Thoracic aorta (tissue), 2 donors: ENCODE results near the gene PSG11. TPM values are rescaled to one million over a fixed set of nuclear protein-coding genes. Genes with fewer than 3 reads are reported as not detected.

Experiments used
- ATAC-seq: fragments of 150-250 bp; one replicate; pipeline ENCODE4 v1.8.0; 2017; ENCODE audit warnings: low read depth; ENCODE audit not compliant: insufficient number of reproducible peaks, low FRiP score
- DNase-seq: peaks from one replicate; pipeline ENCODE4 v3.0.0-alpha.2; 2020; ENCODE audit warnings: low spot score
- H3K27ac ChIP-seq, 2 donors: fragments of 200-600 bp; sonication (generic); 1 replicate in 1 of 2; 2 replicates in 1 of 2; pipeline ENCODE4 v1.5.1; 2016; ENCODE audit warnings: mild to moderate bottlenecking in 2 of 2, moderate library complexity in 2 of 2
- H3K27me3 ChIP-seq: fragments of 200-600 bp; sonication (generic); replicated peaks from 2 replicates; pipeline ENCODE4 v1.6.0; 2016; ENCODE audit warnings: mild to moderate bottlenecking; ENCODE audit not compliant: insufficient read depth
- H3K36me3 ChIP-seq: fragments of 200-600 bp; sonication (generic); one replicate; pipeline ENCODE4 v1.5.1; 2016
- H3K4me1 ChIP-seq, 2 donors: fragments of 200-600 bp; sonication (generic); 1 replicate in 1 of 2; 2 replicates in 1 of 2; pipeline versions ENCODE4 v1.5.1 to v1.6.0; 2016; ENCODE audit warnings: low read depth in 2 of 2, mild to moderate bottlenecking in 1 of 2; ENCODE audit not compliant: control insufficient read depth in 1 of 2
- H3K4me3 ChIP-seq: fragments of 200-600 bp; sonication (generic); 2 replicates; pipeline ENCODE4 v1.5.1; 2016; ENCODE audit warnings: mild to moderate bottlenecking
- H3K9me3 ChIP-seq: fragments of 200-600 bp; sonication (generic); 2 replicates; pipeline ENCODE4 v1.5.1; 2016
- CTCF ChIP-seq: fragments of 200-600 bp; sonication (generic); IDR thresholded peaks from one replicate; pipeline ENCODE4 v1.5.1; 2019; ENCODE audit warnings: antibody characterized with exemption
- total RNA-seq, 2 donors: library from RNA; depleted of rRNA; stranded (reverse); fragments of >200 nt; gene quantifications; one replicate each; pipeline versions ENCODE4 v1.1.0 to v1.2.3, GENCODE V29; 2016

The PSG11 gene
- total RNA-seq, 2 donors from 2014 or later, result not detected

GRCh38 chr19:42961119-42961518 is 65.2 kb downstream of the PSG11 start:
- Histone ChIP-seq H3K4me1 (no peaks in the 10 kb centered on the region), H3K27me3 (no peaks in the 10 kb centered on the region), H3K4me3 (no peak overlapping the region), H3K9me3 (no peaks in the 10 kb centered on the region), H3K36me3 (no peaks in the 10 kb centered on the region), H3K27ac (no peak overlapping the region)
- DNase-seq, result no peak
- TF ChIP-seq CTCF, result no peak
- ATAC-seq, result no peak

Other genes starting within 250 kb of the PSG11 start
- gene PSG1, start 146.8 kb downstream of the PSG11 start, total RNA-seq, result not detected
- not detected for gene PSG6, start 108.6 kb downstream of the PSG11 start, total RNA-seq
- not detected for gene PSG7, start 89.3 kb downstream of the PSG11 start, total RNA-seq
- not detected for gene PSG2, start 56.2 kb upstream of the PSG11 start, total RNA-seq
- not detected for gene PSG5, start 160.1 kb upstream of the PSG11 start, total RNA-seq
- gene PSG4, start 179.2 kb upstream of the PSG11 start, total RNA-seq, result not detected
- gene PSG9, start 243.1 kb upstream of the PSG11 start, total RNA-seq, result not detected